Measurements from ENCODE around the gene MCHR2.
A peak's percentile ranks its signal among the peaks of the same experiment; 100 is the strongest.
"Not testable (repeated sequence)": the region's sequence is repeated elsewhere in the genome, so short reads cannot be mapped to it uniquely, and the experiment has no call there.

MCHR2 gene, protein sequence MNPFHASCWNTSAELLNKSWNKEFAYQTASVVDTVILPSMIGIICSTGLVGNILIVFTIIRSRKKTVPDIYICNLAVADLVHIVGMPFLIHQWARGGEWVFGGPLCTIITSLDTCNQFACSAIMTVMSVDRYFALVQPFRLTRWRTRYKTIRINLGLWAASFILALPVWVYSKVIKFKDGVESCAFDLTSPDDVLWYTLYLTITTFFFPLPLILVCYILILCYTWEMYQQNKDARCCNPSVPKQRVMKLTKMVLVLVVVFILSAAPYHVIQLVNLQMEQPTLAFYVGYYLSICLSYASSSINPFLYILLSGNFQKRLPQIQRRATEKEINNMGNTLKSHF

GRCh38 chr6:99993533-99994251, at the start of gene MCHR2:
Gene MCHR2, minus strand, starts transcription at chr6:99994223. Its CDS starts 38,076 bp downstream, at chr6:99956147.
- no peak for DNase-seq

- DNase-seq, result not testable (repeated sequence)
Measured at GRCh38 chr6:100038546-100038945, 44.5 kb upstream of the MCHR2 start.

GRCh38 chr6:100035873-100036653, 42.0 kb upstream of the MCHR2 start:
- no peak for DNase-seq

DNA sequence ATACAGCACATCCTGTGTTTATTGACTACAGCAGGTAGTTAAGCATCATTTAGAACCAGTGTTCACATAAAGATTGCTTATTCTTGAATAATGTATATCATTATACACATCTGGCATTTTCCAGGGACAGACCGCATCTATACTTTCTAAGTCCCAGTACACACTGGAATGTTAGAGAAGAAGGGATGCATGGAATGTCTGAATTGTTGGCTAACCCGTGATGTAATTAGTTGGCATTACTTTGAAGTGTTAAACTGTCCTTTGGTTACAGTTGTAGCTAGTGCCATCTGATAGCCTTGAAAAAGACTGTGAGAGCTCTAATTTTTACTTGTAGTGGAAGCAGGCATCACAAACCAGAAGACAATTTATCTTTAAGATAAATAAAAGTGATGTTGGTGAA, 29.8 kb upstream of the MCHR2 start:
- no peak for DNase-seq

DNA sequence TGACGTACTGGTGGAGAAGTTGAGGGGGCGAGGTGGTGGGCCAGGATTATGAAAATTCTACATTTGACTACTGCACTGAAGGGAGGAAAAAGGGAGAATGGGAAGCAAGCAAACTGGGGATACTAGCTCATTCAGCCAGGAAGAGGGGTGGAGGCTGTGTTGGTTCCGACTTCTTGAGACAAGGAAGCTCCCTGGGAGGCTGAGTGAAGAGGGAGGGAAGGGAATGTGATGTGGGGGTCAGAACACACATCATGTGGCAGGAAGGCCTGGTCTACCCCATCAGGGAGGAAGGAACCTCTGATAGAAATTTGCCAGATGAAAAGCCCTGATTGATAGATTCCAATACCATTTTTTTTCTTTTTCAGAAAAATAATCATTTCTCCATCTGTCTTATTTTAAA, 28.8 kb upstream of the MCHR2 start:
- DNase-seq, result no peak

GRCh38 chr6:100008857-100009256, 14.8 kb upstream of the MCHR2 start:
- DNase-seq, result no peak

GRCh38 chr6:100001915-100002388, 7.9 kb upstream of the MCHR2 start:
- peak in 1 of 2 donors; percentile 74 for DNase-seq

DNA sequence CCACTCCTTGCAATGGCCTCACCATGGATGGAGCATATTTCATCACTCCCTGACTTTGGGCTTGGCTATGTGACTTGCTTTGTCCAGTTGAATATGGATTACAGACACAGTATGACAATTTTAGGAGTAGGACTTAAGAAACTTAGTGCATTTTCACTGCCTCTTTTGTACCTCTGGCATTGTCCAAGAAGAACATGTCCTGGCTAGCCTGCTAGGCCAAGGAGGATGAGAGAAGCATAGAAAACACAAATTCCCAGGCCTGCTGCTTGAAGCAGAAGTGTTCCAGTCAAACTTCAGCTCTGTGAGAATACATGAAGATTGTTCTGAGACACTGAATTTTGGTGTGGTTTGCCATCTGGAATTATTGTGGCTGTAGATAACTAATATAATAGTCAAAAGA, 3.1 kb upstream of the MCHR2 start:
- DNase-seq, result no peak

- no peak for DNase-seq
Measured at GRCh38 chr6:99995916-99996315, 1.9 kb upstream of the MCHR2 start.

- no peak for DNase-seq
Measured at GRCh38 chr6:99993146-99993532, 884 bp downstream of the MCHR2 start.

GRCh38 chr6:99991955-99992354, 2.1 kb downstream of the MCHR2 start:
- DNase-seq, result no peak

- DNase-seq, result no peak
Measured at GRCh38 chr6:99980741-99981140, 13.3 kb downstream of the MCHR2 start.

GRCh38 chr6:99979953-99980352, 14.1 kb downstream of the MCHR2 start:
- DNase-seq, result no peak

DNA sequence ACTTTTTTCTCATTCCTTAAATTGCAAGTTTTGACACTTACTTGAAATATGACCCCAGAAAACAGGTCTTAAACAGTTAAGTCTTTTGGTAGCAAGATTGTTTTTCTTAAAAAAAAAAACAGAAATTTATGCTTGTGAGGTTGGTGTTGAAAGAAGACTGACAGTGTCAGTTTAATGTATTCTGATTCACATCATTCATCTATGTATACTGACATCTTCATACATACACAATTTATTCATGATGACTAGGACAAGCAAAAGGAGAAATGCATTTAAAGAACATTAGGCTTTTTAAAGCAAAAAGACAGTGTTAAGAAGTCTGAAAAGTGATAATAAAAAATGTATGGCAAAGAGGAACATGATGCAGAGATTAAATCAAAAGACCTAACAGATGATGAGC, 27.0 kb downstream of the MCHR2 start:
- no peak for DNase-seq

GRCh38 chr6:99960027-99960426, 34.0 kb downstream of the MCHR2 start:
- no peak for DNase-seq

- no peak for DNase-seq
Measured at GRCh38 chr6:99951016-99951805, 42.8 kb downstream of the MCHR2 start.

DNA sequence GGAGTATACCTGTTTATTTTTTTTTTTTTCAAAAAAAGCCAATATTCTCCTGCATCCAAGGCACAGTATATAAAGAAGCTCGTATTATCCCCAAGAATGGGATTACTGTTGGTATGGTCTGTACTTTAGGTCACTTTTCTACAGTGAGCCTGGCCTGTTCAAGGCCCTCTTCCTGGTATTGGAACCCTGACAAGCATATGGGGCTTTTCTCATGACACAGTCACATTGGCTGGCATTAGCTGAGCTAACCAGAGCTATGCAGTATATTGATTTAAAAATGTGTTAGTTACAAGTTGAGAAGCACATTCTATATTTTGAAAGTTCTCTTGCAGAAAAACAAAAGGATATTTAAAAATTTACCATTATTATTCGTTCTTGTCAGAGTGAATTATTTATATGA, 48.0 kb downstream of the MCHR2 start:
- no peak for DNase-seq

DNA sequence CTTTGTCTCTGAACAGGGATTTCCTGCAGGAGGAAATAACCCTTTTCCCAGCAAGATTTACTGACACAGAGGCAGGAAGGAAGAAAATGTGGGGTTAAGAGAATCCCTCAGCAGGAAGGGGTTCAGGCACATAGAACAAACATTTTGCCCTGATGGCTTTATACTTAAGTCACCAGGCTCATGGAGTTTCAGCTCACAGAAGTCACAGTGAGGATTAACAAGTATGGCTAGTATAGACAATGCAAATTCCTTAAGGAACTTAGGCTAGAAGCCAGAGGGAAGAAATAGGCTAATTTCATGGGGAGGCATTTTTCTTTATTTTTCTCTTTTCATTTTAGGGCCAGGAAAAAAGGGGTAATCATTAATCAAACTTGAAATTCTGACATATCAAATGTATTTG, 50.2 kb downstream of the MCHR2 start:
- no peak for DNase-seq

DNA sequence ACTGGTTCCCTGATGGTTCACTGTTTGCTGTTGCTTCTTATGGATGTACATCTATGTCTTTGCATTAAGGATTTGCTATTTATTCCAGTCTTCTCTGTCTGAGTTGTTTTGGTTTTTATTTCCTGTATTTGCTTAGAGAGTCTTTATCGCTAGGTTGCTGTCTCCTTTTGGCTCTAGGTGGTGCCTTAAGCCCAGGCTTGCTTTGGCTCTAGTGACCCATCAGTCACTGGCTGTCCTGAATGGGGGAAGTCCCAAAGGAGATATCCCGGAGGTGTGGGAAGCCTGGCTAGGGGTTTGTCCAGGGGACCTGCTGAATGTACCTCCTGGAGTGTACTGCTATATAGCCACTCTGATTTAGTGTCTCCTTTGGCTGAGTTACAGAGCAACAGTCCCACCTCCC, 53.4 kb downstream of the MCHR2 start:
- no peak for DNase-seq

DNA sequence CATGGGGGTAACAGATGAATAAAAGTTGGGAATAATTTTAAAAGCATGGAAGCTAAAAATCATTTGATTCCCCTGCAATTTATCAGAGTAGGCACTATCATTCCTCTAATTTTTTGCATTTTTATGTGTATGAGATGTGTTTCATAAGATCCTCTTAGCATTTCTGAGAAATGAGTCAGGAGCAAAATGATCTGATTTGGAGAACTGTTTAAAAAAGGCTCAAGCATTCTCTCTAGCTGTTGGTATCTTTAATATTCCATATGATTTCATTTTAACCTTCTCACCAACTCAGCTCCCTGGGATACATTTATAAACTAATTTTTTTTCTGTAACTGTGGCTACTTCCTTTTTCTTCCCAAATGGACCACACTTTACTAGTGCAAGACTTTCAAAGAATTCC, 60.9 kb downstream of the MCHR2 start:
- no peak for DNase-seq

DNA sequence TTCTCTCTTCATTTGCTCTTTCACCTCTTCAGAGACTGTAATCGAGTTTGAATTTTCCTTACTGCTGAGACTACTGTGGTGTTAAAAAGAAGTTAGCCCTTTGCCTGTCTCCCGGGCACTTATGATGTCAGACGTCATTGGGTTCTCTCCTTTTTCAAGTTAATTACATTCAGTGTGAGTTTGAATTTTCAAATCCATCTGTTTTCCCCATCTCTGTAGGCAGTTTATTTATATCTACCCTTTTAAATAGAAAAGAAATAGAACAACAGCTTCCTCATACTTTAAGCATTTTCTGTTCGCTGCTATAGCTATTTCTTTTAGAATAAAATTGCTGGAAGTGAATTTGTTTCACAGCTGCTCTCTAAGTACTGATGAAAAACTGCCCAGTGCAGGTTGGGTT, 81.4 kb downstream of the MCHR2 start:
- peak in 1 of 2 donors; percentile 58 for DNase-seq
